SK-N-SH treated with all-trans-retinoic acid at 6 μM for 48 hours (cell line): Measurements from ENCODE around the gene OXLD1.

Experiments
- ARNTL ChIP-seq: fragments of 450-650 bp; formaldehyde crosslinking; IDR thresholded peaks from 2 replicates; pipeline ENCODE4 v1.5.0; 2020; ENCODE audit warnings: low read depth, mild to moderate bottlenecking, moderate library complexity, borderline replicate concordance
- GLIS3 ChIP-seq: fragments of 250-450 bp; sonication (Bioruptor Pico); IDR thresholded peaks from 2 replicates; pipeline ENCODE4 v1.5.0; 2020; ENCODE audit warnings: mild to moderate bottlenecking, moderate library complexity
- PPARA ChIP-seq: fragments of 250-450 bp; sonication (Bioruptor Pico); IDR thresholded peaks from 2 replicates; pipeline ENCODE4 v1.5.0; 2020; ENCODE audit warnings: mild to moderate bottlenecking, borderline replicate concordance
- SNAI2 ChIP-seq: fragments of 250-450 bp; sonication (Bioruptor Pico); IDR thresholded peaks from 2 replicates; pipeline ENCODE4 v1.5.0; 2020; ENCODE audit warnings: mild to moderate bottlenecking, moderate library complexity
- TOX ChIP-seq: fragments of 250-450 bp; sonication (Bioruptor Pico); IDR thresholded peaks from 2 replicates; pipeline ENCODE4 v1.8.0; 2021; ENCODE audit warnings: mild to moderate bottlenecking, moderate library complexity, borderline replicate concordance
- ZFP3 ChIP-seq: fragments of 250-450 bp; sonication (Bioruptor Pico); IDR thresholded peaks from 2 replicates; pipeline ENCODE4 v1.5.0; 2020; ENCODE audit warnings: mild to moderate bottlenecking, moderate library complexity
- ZFP30 ChIP-seq: fragments of 450-650 bp; formaldehyde crosslinking; IDR thresholded peaks from 2 replicates; pipeline ENCODE4 v1.5.0; 2022; ENCODE audit warnings: mild to moderate bottlenecking, moderate library complexity
- ZNF8 ChIP-seq: fragments of 450-650 bp; formaldehyde crosslinking; IDR thresholded peaks from 2 replicates; pipeline ENCODE4 v1.5.0; 2020; ENCODE audit warnings: mild to moderate bottlenecking, moderate library complexity
- TF ChIP-seq, protein P1 (sequence below): fragments of 250-450 bp; sonication (Bioruptor Pico); IDR thresholded peaks from 2 replicates; pipeline ENCODE4 v1.5.1; 2020; ENCODE audit warnings: low read depth, mild to moderate bottlenecking, moderate library complexity
- TF ChIP-seq, protein P2 (sequence below): fragments of 250-450 bp; sonication (Bioruptor Pico); IDR thresholded peaks from 2 replicates; pipeline ENCODE4 v1.8.0; 2021; ENCODE audit warnings: low read depth, mild to moderate bottlenecking, moderate library complexity, borderline replicate concordance
- TF ChIP-seq, protein P3 (sequence below): fragments of 250-450 bp; sonication (Bioruptor Pico); IDR thresholded peaks from 2 replicates; pipeline ENCODE4 v1.8.0; 2020; ENCODE audit warnings: mild to moderate bottlenecking, moderate library complexity, borderline replicate concordance

DNA sequence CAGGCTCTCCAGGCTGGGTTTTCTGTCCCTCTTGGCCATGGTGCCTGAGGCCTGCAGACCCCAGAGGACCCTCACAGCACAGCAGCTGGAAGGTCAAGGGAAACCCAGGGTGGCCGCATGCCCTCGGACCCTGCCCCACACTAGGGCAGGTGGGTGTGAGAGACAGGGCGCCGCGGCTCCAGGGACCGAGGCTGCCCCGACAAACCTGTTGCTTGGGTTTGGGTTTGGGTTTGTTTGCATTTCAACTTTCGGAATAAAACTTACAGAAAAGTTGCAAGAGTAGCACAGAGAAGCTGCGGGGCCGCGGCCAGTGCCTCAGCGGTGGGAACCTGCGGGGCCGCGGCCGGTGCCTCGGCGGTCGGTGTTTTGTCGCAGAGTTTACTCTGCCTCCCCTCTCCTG is 25.2 kb upstream of the OXLD1 start:
- no peak for TF ChIP-seq GLIS3 (CRISPR knock-in tag)
- no peak for TF ChIP-seq PPARA
- no peak for TF ChIP-seq SNAI2
- no peak for TF ChIP-seq ZFP3 (CRISPR knock-in tag)
- TF ChIP-seq ZNF8 (CRISPR knock-in tag): no peak
- no peak for TF ChIP-seq TOX
- TF ChIP-seq, protein P1, sequence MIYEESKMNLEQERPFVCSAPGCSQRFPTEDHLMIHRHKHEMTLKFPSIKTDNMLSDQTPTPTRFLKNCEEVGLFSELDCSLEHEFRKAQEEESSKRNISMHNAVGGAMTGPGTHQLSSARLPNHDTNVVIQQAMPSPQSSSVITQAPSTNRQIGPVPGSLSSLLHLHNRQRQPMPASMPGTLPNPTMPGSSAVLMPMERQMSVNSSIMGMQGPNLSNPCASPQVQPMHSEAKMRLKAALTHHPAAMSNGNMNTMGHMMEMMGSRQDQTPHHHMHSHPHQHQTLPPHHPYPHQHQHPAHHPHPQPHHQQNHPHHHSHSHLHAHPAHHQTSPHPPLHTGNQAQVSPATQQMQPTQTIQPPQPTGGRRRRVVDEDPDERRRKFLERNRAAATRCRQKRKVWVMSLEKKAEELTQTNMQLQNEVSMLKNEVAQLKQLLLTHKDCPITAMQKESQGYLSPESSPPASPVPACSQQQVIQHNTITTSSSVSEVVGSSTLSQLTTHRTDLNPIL (CRISPR knock-in tag): no peak
- TF ChIP-seq, protein P2, sequence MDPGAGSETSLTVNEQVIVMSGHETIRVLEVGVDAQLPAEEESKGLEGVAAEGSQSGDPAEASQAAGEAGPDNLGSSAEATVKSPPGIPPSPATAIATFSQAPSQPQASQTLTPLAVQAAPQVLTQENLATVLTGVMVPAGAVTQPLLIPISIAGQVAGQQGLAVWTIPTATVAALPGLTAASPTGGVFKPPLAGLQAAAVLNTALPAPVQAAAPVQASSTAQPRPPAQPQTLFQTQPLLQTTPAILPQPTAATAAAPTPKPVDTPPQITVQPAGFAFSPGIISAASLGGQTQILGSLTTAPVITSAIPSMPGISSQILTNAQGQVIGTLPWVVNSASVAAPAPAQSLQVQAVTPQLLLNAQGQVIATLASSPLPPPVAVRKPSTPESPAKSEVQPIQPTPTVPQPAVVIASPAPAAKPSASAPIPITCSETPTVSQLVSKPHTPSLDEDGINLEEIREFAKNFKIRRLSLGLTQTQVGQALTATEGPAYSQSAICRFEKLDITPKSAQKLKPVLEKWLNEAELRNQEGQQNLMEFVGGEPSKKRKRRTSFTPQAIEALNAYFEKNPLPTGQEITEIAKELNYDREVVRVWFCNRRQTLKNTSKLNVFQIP (CRISPR knock-in tag): no peak
- no peak for TF ChIP-seq ARNTL
- no peak for TF ChIP-seq ZFP30 (CRISPR knock-in tag)
- TF ChIP-seq, protein P3, sequence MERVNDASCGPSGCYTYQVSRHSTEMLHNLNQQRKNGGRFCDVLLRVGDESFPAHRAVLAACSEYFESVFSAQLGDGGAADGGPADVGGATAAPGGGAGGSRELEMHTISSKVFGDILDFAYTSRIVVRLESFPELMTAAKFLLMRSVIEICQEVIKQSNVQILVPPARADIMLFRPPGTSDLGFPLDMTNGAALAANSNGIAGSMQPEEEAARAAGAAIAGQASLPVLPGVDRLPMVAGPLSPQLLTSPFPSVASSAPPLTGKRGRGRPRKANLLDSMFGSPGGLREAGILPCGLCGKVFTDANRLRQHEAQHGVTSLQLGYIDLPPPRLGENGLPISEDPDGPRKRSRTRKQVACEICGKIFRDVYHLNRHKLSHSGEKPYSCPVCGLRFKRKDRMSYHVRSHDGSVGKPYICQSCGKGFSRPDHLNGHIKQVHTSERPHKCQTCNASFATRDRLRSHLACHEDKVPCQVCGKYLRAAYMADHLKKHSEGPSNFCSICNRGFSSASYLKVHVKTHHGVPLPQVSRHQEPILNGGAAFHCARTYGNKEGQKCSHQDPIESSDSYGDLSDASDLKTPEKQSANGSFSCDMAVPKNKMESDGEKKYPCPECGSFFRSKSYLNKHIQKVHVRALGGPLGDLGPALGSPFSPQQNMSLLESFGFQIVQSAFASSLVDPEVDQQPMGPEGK: no peak
